Left cardiac atrium (tissue), 4 donors: ENCODE data around the gene SCAI. TPM values are rescaled to one million over a fixed set of nuclear protein-coding genes. Genes with fewer than 3 reads are reported as not detected.
"Not testable (repeated sequence)": the region's sequence is repeated elsewhere in the genome, so short reads cannot be mapped to it uniquely, and the experiment has no call there.

ENCODE experiments used
- ATAC-seq, 2 donors: fragments of 200-7000 bp; cut with Tn5 transposase; one replicate each; pipeline ENCODE4 v1.9.1; 2020; ENCODE audit warnings: mild to moderate bottlenecking in 2 of 2, moderate library complexity in 2 of 2
- DNase-seq: peaks from one replicate; pipeline ENCODE4 v3.0.0-alpha.2; 2020
- intact Hi-C, 2 donors: fragments of 100-400 bp; cut with DNase I; formaldehyde crosslinking; loops; one replicate each; pipeline versions ENCODE4 v1.14.1 to v1.15.1; 2022 to 2023
- total RNA-seq, 2 donors: library from RNA; stranded (reverse); fragmentation: NEBNext Ultra II Directional; extraction: Animal tissue kit (Norgen Biotek cat#: 25700); gene quantifications; one replicate each; pipeline ENCODE4 v1.2.1, GENCODE V29; 2021
- donor health status: DM: no; HTN: yes; CAD: no.
- donor health status: DM: no; HTN: yes; CAD: no; lungs with severe emphysema.
- donor health status: DM: yes; HTN: yes; CAD: no.
- donor health status: Dilated cardiomyopathy.

Gene SCAI
- total RNA-seq, 2 donors from 2014 or later: 5.6 to 5.8 TPM

GRCh38 chr9:125119643-125120286, 23.6 kb downstream of the SCAI start:
- intact Hi-C loops: no loop called here
- no peak for DNase-seq
- ATAC-seq: no peak

GRCh38 chr9:125118696-125119095, 24.6 kb downstream of the SCAI start:
- intact Hi-C loops, DNase-seq, ATAC-seq: not testable (repeated sequence)

GRCh38 chr9:125114503-125114902, 28.8 kb downstream of the SCAI start:
- intact Hi-C loops, DNase-seq, ATAC-seq: not testable (repeated sequence)

DNA sequence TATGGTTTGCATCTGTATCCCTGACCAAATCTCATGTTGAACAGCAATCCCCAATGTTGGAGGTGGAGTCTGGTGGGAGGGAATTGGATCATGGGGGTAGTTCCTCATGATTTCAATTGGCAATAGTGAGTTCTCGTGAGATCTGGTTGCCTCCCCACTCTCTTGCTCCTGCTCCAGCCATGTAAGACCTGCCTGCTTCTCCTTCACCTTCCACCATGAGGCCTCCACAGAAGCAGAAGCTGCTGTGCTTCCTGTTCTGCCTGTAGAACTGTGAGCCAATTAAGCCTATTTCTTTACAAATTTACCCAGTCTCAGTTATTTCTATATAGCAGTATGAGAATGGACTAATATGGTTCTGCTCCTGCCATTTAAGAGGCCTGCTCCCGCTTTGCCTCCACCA, 32.9 kb downstream of the SCAI start:
- DNase-seq: no peak
- intact Hi-C loops: no loop called here
- no peak for ATAC-seq

- intact Hi-C loops, ATAC-seq, DNase-seq: not testable (repeated sequence)
These were observed 34.8 kb downstream of the SCAI start for GRCh38 chr9:125108541-125108940.

- ATAC-seq (no peak), DNase-seq (no peak)
- intact Hi-C loops: no loop called here
These were observed 36.9 kb downstream of the SCAI start for GRCh38 chr9:125106285-125106893.

GRCh38 chr9:125103770-125104460, 39.4 kb downstream of the SCAI start:
- intact Hi-C loops: no loop called here
- DNase-seq (no peak), ATAC-seq (no peak)

- intact Hi-C loops: no loop called here
- no peak for ATAC-seq
- DNase-seq: no peak
These were observed 40.3 kb downstream of the SCAI start for GRCh38 chr9:125103021-125103420.

- intact Hi-C loops: no loop called here
- DNase-seq: no peak
- ATAC-seq: no peak
These were observed 42.5 kb downstream of the SCAI start for GRCh38 chr9:125100822-125101221.

- DNase-seq: no peak
- no peak for ATAC-seq
- intact Hi-C loops: no loop called here
These were observed 43.5 kb downstream of the SCAI start for GRCh38 chr9:125099816-125100215.

- DNase-seq (no peak), ATAC-seq (no peak)
- intact Hi-C loops: no loop called here
These were observed 47.4 kb downstream of the SCAI start for GRCh38 chr9:125095821-125096443.

GRCh38 chr9:125091121-125091520, 52.2 kb downstream of the SCAI start:
- ATAC-seq (no peak), DNase-seq (no peak)
- intact Hi-C loops: no loop called here

GRCh38 chr9:125089331-125089730, 54.0 kb downstream of the SCAI start:
- DNase-seq (no peak), ATAC-seq (no peak)
- intact Hi-C loops: no loop called here

- DNase-seq (no peak), ATAC-seq (peak in 1 of 2 donors; percentile 22)
- intact Hi-C loops: no loop called here
These were observed 54.6 kb downstream of the SCAI start for GRCh38 chr9:125088752-125089151.

- ATAC-seq (no peak), DNase-seq (no peak)
- intact Hi-C loops: no loop called here
These were observed 57.4 kb downstream of the SCAI start for GRCh38 chr9:125085703-125086477.

GRCh38 chr9:125082197-125082596, 61.1 kb downstream of the SCAI start:
- intact Hi-C loops, ATAC-seq, DNase-seq: not testable (repeated sequence)

DNA sequence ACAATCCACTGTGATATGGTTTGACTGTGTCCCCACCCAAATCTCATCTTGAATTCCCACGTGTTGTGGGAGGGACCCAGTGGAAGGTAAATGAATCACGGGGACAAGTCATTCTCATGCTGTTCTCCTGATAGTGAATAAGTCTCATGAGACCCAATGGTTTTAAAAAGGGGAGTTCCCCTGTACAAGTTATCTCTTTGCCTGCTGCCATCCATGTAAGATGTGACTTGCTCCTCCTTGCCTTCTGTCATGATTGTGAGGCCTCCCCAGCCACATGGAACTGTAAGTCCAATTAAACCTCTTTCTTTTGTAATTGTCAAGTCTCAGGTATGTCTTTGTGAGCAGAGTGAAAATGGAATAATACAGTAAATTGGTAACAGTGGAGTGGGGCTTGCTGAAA, 62.5 kb downstream of the SCAI start:
- intact Hi-C loops, DNase-seq, ATAC-seq: not testable (repeated sequence)

DNA sequence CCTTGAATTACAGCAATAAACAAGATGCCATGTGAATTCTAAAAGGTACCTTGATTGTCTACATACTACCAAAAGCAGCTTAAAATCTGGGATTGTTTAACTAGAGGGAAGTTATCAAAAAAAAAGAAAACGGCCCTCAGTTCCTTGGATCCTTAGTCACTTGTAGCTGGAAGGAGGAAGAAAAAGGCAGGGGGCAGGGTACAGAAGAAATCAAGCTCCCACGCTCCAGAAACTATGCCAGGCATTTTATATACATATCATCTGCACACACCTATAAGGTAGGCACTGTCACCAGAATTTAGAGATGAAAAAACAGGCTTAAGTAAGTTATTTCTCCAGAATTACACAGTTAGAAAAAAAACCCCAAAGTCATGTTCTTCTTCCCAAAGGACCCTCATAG, 63.4 kb downstream of the SCAI start:
- ATAC-seq (no peak), DNase-seq (no peak)
- intact Hi-C loops: no loop called here

GRCh38 chr9:125075997-125076396, 67.3 kb downstream of the SCAI start:
- ATAC-seq (no peak), DNase-seq (no peak)
- intact Hi-C loops: no loop called here
